Measurements from ENCODE around the gene RCOR1. TPM values are rescaled to one million over a fixed set of nuclear protein-coding genes. Genes with fewer than 3 reads are reported as not detected.

Gene RCOR1
- total RNA-seq, 6 donors from 2014 or later, result 19.8 to 58.7 (median 34.3) TPM

GRCh38 chr14:102584871-102585869, 7.3 kb upstream of the RCOR1 start:
- Histone ChIP-seq H3K4me1 (peaks cover 0 to 7% (median 2%) of the 10 kb centered on the region in 4 donors), H3K9me3 (no peaks in the 10 kb centered on the region), H3K27me3 (no peaks in the 10 kb centered on the region), H3K36me3 (no peaks in the 10 kb centered on the region), H3K27ac (no peak overlapping the region), H3K4me3 (no peak overlapping the region)
- TF ChIP-seq EP300 (IDR thresholded peaks at IDR 0.05) (no peak), POLR2A (IDR thresholded peaks at IDR 0.05) (no peak)
- TF ChIP-seq, protein P1, sequence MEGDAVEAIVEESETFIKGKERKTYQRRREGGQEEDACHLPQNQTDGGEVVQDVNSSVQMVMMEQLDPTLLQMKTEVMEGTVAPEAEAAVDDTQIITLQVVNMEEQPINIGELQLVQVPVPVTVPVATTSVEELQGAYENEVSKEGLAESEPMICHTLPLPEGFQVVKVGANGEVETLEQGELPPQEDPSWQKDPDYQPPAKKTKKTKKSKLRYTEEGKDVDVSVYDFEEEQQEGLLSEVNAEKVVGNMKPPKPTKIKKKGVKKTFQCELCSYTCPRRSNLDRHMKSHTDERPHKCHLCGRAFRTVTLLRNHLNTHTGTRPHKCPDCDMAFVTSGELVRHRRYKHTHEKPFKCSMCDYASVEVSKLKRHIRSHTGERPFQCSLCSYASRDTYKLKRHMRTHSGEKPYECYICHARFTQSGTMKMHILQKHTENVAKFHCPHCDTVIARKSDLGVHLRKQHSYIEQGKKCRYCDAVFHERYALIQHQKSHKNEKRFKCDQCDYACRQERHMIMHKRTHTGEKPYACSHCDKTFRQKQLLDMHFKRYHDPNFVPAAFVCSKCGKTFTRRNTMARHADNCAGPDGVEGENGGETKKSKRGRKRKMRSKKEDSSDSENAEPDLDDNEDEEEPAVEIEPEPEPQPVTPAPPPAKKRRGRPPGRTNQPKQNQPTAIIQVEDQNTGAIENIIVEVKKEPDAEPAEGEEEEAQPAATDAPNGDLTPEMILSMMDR (IDR thresholded peaks at IDR 0.05), result no peak
- ATAC-seq (ENCODE audit: low FRiP score in 2 of 2), result no peak
- WGBS, 2 donors, result 62 to 63% methylated on average over 23 to 24 of the region's 24 CpGs
- no peak for DNase-seq

DNA sequence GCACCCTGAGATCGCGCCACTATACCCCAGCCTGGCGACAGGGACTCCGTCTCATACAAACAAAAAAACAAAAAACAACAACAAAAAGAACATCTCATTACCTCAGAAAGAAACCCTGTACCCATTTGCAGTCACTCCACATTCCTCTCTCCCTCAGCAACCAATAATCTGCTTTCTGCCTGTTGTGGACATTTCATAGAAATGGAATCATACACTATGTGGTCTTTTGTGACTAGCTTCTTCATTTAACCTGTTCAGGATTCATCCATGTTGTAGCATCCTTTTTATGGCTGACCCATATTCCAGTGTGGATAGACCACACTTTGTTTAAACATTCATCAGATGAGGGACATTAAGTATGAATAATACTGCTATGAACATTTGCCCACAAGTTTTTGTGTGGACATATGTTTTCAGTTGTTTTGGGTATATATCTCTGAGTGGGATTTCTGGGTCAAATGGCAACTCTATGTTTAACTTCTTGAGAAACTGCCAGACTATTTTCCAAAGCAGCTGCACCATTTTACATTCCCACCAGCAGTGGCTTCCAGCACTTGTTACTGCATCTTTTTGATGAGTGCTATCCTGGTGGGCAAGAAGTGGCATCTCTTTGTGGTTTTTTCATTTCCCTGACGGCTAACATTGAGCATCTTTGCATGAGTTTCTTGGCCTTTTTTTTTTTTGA, 5.9 kb upstream of the RCOR1 start:
- ATAC-seq (ENCODE audit: low FRiP score in 2 of 2), result no peak
- Histone ChIP-seq H3K27ac (no peak overlapping the region), H3K4me1 (peaks cover 0 to 17% (median 5%) of the 10 kb centered on the region in 4 donors), H3K4me3 (no peak overlapping the region), H3K9me3 (no peaks in the 10 kb centered on the region), H3K27me3 (no peaks in the 10 kb centered on the region), H3K36me3 (no peaks in the 10 kb centered on the region)
- TF ChIP-seq EP300 (IDR thresholded peaks at IDR 0.05) (no peak), POLR2A (IDR thresholded peaks at IDR 0.05) (no peak), POLR2AphosphoS5 (IDR thresholded peaks at IDR 0.05) (no peak)
- TF ChIP-seq, protein P1 (IDR thresholded peaks at IDR 0.05), result no peak
- DNase-seq, result no peak
- WGBS, 2 donors, result 83 to 85% methylated on average over 5 of the region's 5 CpGs

DNA sequence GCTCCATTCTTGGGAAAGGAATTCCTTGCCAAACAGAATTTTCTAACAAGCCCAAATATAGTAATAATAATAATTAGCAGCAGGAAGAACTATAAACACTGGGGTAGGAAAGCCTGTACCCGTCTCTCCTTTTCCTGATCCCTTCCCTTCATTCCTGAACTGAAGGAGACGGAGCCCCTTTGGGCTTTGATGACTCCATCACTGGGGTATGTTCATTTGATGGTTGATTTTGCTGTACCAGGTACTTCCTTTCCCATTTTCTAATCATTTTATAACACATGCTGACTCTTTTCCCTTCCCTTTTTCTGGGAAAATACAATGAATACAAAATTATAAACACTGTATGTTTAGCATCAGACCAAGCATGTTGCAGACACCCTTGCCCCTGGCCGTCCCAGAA, 3.6 kb upstream of the RCOR1 start:
- ATAC-seq (ENCODE audit: low FRiP score in 2 of 2), result no peak
- whole genome bisulfite sequencing, 2 donors, result 70 to 73% methylated on average over 3 of the region's 3 CpGs
- DNase-seq, result no peak
- no peak overlapping the region for H3K4me3 ChIP-seq
- H3K36me3 ChIP-seq, result no peaks in the 10 kb centered on the region
- TF ChIP-seq POLR2AphosphoS5 (IDR thresholded peaks at IDR 0.05) (no peak), EP300 (IDR thresholded peaks at IDR 0.05) (no peak), POLR2A (IDR thresholded peaks at IDR 0.05) (no peak)
- TF ChIP-seq, protein P1 (IDR thresholded peaks at IDR 0.05), result no peak
- no peak overlapping the region for H3K27ac ChIP-seq
- H3K4me1 ChIP-seq, result peaks cover 0 to 21% (median 8%) of the 10 kb centered on the region in 4 donors
- no peaks in the 10 kb centered on the region for H3K9me3 ChIP-seq
- no peaks in the 10 kb centered on the region for H3K27me3 ChIP-seq

DNA sequence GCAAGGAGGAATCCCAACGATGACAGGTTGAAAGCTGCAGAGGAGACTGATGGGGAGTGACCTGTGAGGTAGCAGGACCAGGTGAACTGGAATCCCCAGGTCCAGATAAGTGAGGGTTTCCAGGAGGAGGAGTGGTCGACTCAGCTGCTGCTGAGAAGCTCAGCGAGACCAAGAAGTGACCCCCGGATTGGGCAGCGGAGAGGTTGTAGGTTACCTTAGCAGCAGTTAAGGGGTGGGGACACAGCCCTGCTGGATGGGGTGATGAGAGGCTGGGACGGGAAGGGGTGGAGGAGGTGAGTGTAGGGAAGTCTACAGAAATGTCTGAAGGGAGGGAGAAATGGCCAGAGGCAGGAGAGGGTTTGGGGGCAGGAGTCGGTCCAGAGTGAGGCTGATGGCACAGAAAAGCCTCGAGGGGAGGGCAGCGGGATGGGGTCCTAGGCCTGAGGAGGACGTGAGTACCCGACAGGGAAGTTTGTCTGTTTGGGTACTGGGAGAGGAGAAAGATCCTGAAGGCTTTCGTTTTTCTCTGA, 2.6 kb upstream of the RCOR1 start:
- 70 to 74% methylated on average over 12 of the region's 12 CpGs for WGBS, 2 donors
- DNase-seq (no peak), ATAC-seq (ENCODE audit: low FRiP score in 2 of 2) (no peak)
- Histone ChIP-seq H3K27ac (no peak overlapping the region), H3K4me1 (peaks cover 6 to 28% (median 13%) of the 10 kb centered on the region in 4 donors), H3K27me3 (no peaks in the 10 kb centered on the region), H3K9me3 (no peaks in the 10 kb centered on the region), H3K4me3 (no peak overlapping the region), H3K36me3 (no peaks in the 10 kb centered on the region)
- TF ChIP-seq EP300 (IDR thresholded peaks at IDR 0.05) (no peak), POLR2A (IDR thresholded peaks at IDR 0.05) (no peak), POLR2AphosphoS5 (IDR thresholded peaks at IDR 0.05) (no peak)
- TF ChIP-seq, protein P1 (IDR thresholded peaks at IDR 0.05), result no peak

Measured in upper lobe of left lung (tissue), 6 donors.